Keratinocyte (primary cell): ENCODE data around the gene DLG2. TPM values are rescaled to one million over a fixed set of nuclear protein-coding genes. Genes with fewer than 3 reads are reported as not detected.

Experiments used
- DNase-seq: peaks from one replicate; pipeline ENCODE4 v3.0.0-alpha.2; 2011; ENCODE audit warnings: low read depth, missing footprints, low spot score
- FAIRE-seq: peaks from 2 replicates; lab custom pipeline; 2011; peaks lifted over from hg19 to GRCh38; lab: Jason Lieb, UNC
- H2AFZ ChIP-seq: 2 replicates; pipeline ENCODE4 v1.6.0; 2012; ENCODE audit warnings: low read length, control low read depth, inconsistent platforms; ENCODE audit not compliant: control insufficient read depth
- H3K27ac ChIP-seq: 2 replicates; pipeline ENCODE4 v1.5.1; 2011; ENCODE audit warnings: low read length; ENCODE audit not compliant: control insufficient read depth, insufficient read depth
- H3K27me3 ChIP-seq: 3 replicates; pipeline ENCODE4 v1.6.0; 2011; ENCODE audit warnings: low read length; ENCODE audit not compliant: control insufficient read depth, insufficient read depth; ENCODE audit errors: extremely low read depth
- H3K36me3 ChIP-seq, 2 experiments: 2 replicates in 1 of 2; 3 replicates in 1 of 2; pipeline ENCODE4 v1.5.1; 2011; ENCODE audit warnings: low read length in 2 of 2, mild to moderate bottlenecking in 1 of 2; ENCODE audit not compliant: control insufficient read depth in 2 of 2, insufficient read depth in 2 of 2; ENCODE audit errors: extremely low read depth in 1 of 2
- H3K4me1 ChIP-seq: 3 replicates; pipeline ENCODE4 v1.5.1; 2011; ENCODE audit warnings: low read length; ENCODE audit not compliant: control insufficient read depth, insufficient read depth; ENCODE audit errors: extremely low read depth
- H3K4me2 ChIP-seq: 3 replicates; pipeline ENCODE4 v1.6.0; 2011; ENCODE audit warnings: low read depth, low read length; ENCODE audit not compliant: control insufficient read depth, insufficient read depth; ENCODE audit errors: extremely low read depth
- H3K4me3 ChIP-seq, 3 experiments: fragments of 200-600 bp in 1 of 3; sonication (generic) in 1 of 3; 2 replicates in 2 of 3; 3 replicates in 1 of 3; pipeline ENCODE4 v1.5.1; 2011 to 2016; ENCODE audit warnings: low read length in 3 of 3, mild to moderate bottlenecking in 3 of 3, control low read depth in 2 of 3, inconsistent platforms in 1 of 3, low read depth in 1 of 3, mixed read lengths in 1 of 3, mixed run types in 1 of 3, moderate library complexity in 1 of 3; ENCODE audit not compliant: control insufficient read depth in 2 of 3, insufficient read depth in 2 of 3; ENCODE audit errors: extremely low read depth in 1 of 3
- H3K79me2 ChIP-seq: 2 replicates; pipeline ENCODE4 v1.6.0; 2012; ENCODE audit warnings: low read length; ENCODE audit not compliant: control insufficient read depth, insufficient read depth
- H3K9ac ChIP-seq: 3 replicates; pipeline ENCODE4 v1.6.0; 2011; ENCODE audit warnings: low read length; ENCODE audit not compliant: control insufficient read depth, insufficient read depth; ENCODE audit errors: extremely low read depth
- H3K9me1 ChIP-seq: 3 replicates; pipeline ENCODE4 v1.6.0; 2011; ENCODE audit warnings: low read length; ENCODE audit not compliant: control insufficient read depth, insufficient read depth; ENCODE audit errors: extremely low read depth
- H3K9me3 ChIP-seq: 2 replicates; pipeline ENCODE4 v1.5.1; 2012; ENCODE audit warnings: low read depth, low read length; ENCODE audit not compliant: control insufficient read depth
- H4K20me1 ChIP-seq: 3 replicates; pipeline ENCODE4 v1.6.0; 2011; ENCODE audit warnings: low read length; ENCODE audit not compliant: control insufficient read depth, insufficient read depth; ENCODE audit errors: extremely low read depth
- EZH2 ChIP-seq: IDR thresholded peaks from one replicate; pipeline ENCODE4 v1.6.1; 2012; ENCODE audit warnings: inconsistent platforms, mild to moderate bottlenecking, low read length, moderate library complexity
- dilution Hi-C: fragments of 300-500 bp; cut with MboI; formaldehyde crosslinking; loops from one replicate; pipeline ENCODE4 v1.7.0; 2020; ENCODE audit warnings: low sequenced_read_pairs; ENCODE audit not compliant: extremely low pct_ligation_motif_present
- polyA plus RNA-seq, 5 experiments: library from polyadenylated mRNA; depleted of rRNA in 3 of 5; stranded (reverse) in 3 of 5; stranded (forward) in 1 of 5; unstranded in 1 of 5; fragments of >200 nt; gene quantifications; 1 replicate in 1 of 5; 2 replicates in 3 of 5; 3 replicates in 1 of 5; pipeline versions ENCODE4 v1.2.1 to v1.2.3, GENCODE V29; 2011 to 2012; ENCODE audit warnings: missing spikeins in 2 of 5, low read depth in 1 of 5, low replicate concordance in 1 of 5
- TF ChIP-seq, protein P1 (sequence below), 3 experiments: IDR thresholded peaks in 1 of 3; conservative IDR thresholded peaks in 1 of 3; optimal IDR thresholded peaks in 1 of 3; 2 replicates in 2 of 3; 3 replicates in 1 of 3; pipeline versions ENCODE3 to v1.5.1; 2011; ENCODE audit warnings: low read length in 3 of 3, mild to moderate bottlenecking in 3 of 3, moderate library complexity in 2 of 3, control low read depth in 1 of 3, inconsistent platforms in 1 of 3; ENCODE audit not compliant: insufficient read depth in 2 of 3; ENCODE audit errors: extremely low read depth in 1 of 3

DLG2 gene
- polyA plus RNA-seq, 1 donor (not counting 4 experiments of a cell fraction or from before 2014, with no cell fraction given) = 0.55 TPM

GRCh38 chr11:84962018-84962417, 665.1 kb downstream of the DLG2 start:
- no peak overlapping the region for H2AFZ ChIP-seq
- no peaks in the 10 kb centered on the region for H3K27me3 ChIP-seq
- FAIRE-seq = no peak
- no peaks in the 10 kb centered on the region for H3K9me1 ChIP-seq
- H3K9me3 ChIP-seq = no peaks in the 10 kb centered on the region
- H4K20me1 ChIP-seq = no peaks in the 10 kb centered on the region
- no peak overlapping the region for H3K4me2 ChIP-seq
- no peak for DNase-seq
- dilution Hi-C loops = no loop called here
- no peak for TF ChIP-seq EZH2
- TF ChIP-seq, protein P1, sequence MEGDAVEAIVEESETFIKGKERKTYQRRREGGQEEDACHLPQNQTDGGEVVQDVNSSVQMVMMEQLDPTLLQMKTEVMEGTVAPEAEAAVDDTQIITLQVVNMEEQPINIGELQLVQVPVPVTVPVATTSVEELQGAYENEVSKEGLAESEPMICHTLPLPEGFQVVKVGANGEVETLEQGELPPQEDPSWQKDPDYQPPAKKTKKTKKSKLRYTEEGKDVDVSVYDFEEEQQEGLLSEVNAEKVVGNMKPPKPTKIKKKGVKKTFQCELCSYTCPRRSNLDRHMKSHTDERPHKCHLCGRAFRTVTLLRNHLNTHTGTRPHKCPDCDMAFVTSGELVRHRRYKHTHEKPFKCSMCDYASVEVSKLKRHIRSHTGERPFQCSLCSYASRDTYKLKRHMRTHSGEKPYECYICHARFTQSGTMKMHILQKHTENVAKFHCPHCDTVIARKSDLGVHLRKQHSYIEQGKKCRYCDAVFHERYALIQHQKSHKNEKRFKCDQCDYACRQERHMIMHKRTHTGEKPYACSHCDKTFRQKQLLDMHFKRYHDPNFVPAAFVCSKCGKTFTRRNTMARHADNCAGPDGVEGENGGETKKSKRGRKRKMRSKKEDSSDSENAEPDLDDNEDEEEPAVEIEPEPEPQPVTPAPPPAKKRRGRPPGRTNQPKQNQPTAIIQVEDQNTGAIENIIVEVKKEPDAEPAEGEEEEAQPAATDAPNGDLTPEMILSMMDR (optimal IDR thresholded peaks at IDR 0.05 in 1 of 3, IDR thresholded peaks at IDR 0.05 in 1 of 3, conservative IDR thresholded peaks at IDR 0.05 in 1 of 3; ENCODE audit: extremely low read depth in 1 of 3, insufficient read depth in 2 of 3, low read length in 3 of 3) = no peak
- no peak overlapping the region for H3K4me3 ChIP-seq
- H3K9ac ChIP-seq = no peak overlapping the region
- no peaks in the 10 kb centered on the region for H3K79me2 ChIP-seq
- no peaks in the 10 kb centered on the region for H3K36me3 ChIP-seq
- no peak overlapping the region for H3K27ac ChIP-seq
- no peaks in the 10 kb centered on the region for H3K4me1 ChIP-seq

DNA sequence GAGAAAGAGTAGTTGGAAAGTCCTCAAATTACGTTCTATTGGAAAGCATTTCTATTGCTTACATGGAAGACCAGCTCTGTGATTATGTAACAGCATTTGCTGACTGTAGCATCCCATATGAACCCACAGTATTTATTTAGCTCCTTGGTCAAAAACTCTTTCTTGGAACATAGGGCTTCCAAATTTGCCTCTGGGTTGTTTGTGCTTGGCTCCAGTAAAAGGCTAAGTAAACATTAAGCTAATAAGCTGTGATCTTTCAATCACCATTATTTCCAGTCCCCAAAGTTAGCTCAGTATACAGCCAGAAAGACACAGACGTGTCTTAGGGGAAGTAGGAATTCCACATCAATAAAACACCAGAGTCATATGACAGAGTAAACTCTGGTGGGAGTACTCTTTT, 668.8 kb downstream of the DLG2 start:
- no peaks in the 10 kb centered on the region for H3K4me1 ChIP-seq
- no peak for FAIRE-seq
- no peaks in the 10 kb centered on the region for H3K9me1 ChIP-seq
- no peaks in the 10 kb centered on the region for H3K79me2 ChIP-seq
- H4K20me1 ChIP-seq = no peaks in the 10 kb centered on the region
- H3K27me3 ChIP-seq = no peaks in the 10 kb centered on the region
- no peak overlapping the region for H3K4me2 ChIP-seq
- DNase-seq = no peak
- no peak overlapping the region for H2AFZ ChIP-seq
- no peak overlapping the region for H3K4me3 ChIP-seq
- no peak overlapping the region for H3K27ac ChIP-seq
- no peaks in the 10 kb centered on the region for H3K9me3 ChIP-seq
- H3K9ac ChIP-seq = no peak overlapping the region
- dilution Hi-C loops = no loop called here
- TF ChIP-seq EZH2 = no peak
- TF ChIP-seq, protein P1 (optimal IDR thresholded peaks at IDR 0.05 in 1 of 3, IDR thresholded peaks at IDR 0.05 in 1 of 3, conservative IDR thresholded peaks at IDR 0.05 in 1 of 3; ENCODE audit: extremely low read depth in 1 of 3, insufficient read depth in 2 of 3, low read length in 3 of 3) = no peak
- no peaks in the 10 kb centered on the region for H3K36me3 ChIP-seq
